Hematopoietic multipotent progenitor cell treated with erythropoietin and hydrocortisone succinate and interleukin-3 and kit ligand, for 4 days (in vitro differentiated cells): ENCODE measurements around the gene RBM26.
"Not testable (repeated sequence)": the region's sequence is repeated elsewhere in the genome, so short reads cannot be mapped to it uniquely, and the experiment has no call there.

Source experiments
- DNase-seq: peaks from one replicate; pipeline ENCODE4 v3.0.0-alpha.2; 2015

Gene RBM26

DNA sequence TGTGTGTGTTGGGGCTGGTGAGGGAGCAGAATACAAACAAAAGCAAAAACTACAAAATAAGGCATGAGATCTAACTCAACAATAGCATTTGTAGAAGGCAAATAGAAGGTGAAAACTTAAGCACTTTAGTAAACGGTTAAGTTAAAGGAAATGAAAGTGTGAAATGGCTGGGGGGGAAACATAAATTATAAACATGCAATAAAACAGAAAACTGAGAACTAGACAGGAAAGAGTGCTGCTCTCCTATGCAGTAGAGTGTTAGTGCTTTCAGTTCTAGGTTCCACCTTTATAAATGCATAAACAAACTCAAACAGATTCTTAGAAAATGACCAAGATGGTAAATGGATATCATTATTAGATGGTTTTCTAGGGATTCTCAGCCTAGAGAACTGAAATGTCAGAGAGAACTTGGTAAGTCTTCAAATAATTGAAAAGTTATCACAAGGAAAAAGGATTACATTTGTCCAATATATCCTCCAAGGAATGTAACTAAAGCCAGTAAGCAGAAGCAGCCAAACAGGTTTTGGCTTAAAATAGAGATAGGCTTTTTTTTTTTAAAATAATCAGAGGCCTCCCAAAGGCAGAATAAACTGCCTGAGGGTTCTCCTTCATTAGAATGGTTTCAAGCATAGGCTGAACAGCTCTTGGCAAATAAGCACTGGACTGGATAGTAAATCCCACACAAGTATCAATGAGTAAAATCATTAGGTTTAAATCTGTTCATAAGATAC, 23.3 kb downstream of the RBM26 start:
- DNase-seq = peak; percentile 24

DNA sequence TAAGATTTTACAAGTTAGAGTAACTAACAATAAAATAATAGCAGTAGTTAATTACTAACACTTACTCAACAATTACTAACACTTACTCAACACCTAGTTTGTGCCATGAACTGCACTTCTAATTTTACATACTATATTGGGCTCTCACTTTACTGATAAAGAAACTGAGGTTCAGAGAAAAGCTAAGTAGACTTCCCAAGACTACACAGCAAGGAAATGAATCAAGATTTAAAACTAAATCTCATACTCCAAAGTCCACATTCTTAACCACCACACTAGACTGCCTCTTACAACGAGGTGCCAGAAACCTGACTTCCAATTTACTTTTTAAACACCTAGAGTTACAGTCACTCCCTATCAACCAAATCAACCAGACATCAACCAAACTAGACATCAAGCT, 25.1 kb downstream of the RBM26 start:
- DNase-seq = no peak

DNA sequence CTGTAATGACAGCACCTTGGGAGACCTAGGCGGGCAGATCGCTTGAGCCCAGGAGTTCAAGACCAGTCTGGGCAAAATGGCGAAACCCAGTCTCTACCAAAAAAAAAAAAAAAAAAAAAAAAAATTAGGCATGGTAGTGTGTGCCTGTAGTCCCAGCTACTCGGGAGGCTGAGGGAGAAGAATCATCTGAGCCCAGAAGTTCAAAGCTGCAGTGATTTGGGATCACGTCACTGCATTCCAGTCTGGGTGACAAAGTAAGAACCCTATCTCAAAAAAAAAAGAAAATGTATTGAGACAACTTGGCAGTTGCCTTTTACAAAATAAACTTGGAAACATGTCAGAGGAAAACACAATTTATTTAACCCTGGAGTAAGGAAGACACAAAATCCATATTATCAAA, 26.8 kb downstream of the RBM26 start:
- DNase-seq = no peak

DNA sequence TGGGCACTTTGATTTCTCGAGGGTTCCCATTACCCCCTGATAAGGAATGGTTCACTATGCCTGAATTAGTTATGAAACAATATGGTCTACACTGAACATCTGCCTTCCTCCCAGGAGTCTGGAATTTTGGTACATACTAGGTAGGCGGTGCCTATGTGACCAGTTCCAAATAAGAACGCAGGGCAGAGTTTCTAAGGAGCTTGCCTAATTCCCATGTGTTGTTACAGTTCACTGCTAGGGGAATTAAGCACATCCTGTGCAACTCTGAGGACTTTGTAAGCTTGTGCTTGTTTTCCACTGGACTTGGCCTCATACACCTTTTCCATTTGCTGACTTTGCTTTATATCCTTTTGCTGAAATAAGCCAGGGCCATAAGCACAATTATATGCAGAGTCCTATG, 29.2 kb downstream of the RBM26 start:
- no peak for DNase-seq

DNA sequence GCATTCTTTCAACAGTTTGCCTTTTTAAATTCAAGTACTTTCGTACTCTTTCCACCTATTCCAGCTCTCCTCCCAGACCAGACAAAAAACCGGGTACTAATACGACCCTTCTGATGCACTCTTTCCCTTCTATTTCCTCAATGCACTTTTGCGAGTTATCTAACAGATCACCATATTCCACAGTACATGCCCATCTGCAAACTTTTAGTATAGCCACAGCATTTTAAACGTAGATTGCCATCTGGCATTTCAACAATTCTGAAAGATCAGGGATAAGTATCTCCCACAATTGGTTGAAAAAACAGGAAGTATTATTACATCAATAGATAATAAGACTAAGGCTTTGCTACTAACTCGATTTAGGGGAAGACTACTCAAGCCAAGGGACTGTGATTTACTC, 31.5 kb downstream of the RBM26 start:
- peak; percentile 54 for DNase-seq

DNA sequence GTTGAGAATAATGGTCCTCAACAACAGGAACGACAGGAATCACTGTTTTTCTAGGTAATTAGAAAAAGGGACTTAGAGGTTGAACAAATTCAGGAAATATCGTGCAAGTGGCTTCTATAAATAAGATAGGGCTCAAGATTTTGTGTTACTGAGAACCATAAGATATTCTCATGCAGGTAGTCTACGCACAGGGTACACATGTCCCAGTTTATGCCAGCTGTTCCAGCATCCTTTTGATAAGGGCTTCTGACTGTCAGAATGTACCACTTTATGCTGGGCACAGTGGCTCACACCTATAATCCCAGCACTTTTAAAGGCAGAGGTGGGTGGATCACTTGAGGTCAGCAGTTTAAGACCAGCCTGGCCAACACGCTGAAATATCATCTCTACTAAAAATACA, 32.1 kb downstream of the RBM26 start:
- no peak for DNase-seq

DNA sequence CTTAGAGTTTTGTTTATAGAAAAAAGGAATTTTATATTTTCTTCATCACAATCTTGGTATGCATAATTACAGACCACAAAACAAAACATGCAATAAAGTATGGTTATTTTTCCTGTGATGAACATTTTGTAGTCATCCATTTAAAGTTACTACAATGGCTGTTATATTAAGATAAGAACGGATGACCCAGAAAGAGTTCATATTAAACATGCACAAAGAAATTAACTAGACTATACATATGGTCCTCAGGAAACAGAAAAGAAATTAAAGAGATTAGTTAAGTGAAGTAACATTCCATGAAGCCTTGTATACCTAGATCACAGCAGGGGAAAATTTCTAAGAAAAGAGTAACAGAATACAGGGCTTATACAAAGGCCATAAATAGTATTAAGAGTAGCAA, 36.8 kb downstream of the RBM26 start:
- no peak for DNase-seq

DNA sequence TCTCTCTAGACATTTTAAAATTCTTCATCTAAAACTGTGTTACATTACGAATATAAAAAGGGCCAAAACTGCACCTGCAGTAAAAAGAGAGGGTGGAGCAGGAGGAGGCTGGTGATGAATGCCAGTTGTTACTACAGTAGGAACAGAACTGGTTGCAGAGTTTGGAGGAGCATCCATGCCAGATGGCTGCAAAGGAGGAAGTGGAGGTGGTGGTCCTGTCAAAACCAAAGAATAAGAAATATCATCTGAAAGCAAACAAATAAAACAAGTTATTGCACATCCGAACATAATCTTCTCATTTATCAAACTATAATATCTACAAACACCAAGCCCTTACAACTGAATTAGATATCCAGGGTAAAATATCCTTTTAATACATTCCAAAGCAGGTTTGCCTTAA, 40.1 kb downstream of the RBM26 start:
- DNase-seq = no peak

DNA sequence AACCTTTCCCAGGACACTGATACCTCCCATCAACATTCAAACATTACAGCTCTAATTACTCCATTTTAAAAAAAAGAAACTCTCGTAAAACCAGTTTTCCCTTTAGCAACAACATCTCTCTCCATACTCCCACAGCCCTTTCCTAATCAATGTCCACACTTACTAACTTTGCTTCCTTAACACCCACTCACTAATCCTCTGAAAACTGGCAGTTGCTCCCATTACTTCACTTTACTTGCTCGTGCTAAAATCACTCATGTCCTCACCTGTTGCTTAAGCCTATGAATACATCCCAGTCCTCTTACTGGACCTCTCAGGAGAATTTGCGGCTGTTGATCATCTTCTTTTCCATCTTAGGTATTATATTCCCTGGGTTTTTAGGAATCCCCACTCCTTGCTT, 44.8 kb downstream of the RBM26 start:
- DNase-seq = no peak

DNA sequence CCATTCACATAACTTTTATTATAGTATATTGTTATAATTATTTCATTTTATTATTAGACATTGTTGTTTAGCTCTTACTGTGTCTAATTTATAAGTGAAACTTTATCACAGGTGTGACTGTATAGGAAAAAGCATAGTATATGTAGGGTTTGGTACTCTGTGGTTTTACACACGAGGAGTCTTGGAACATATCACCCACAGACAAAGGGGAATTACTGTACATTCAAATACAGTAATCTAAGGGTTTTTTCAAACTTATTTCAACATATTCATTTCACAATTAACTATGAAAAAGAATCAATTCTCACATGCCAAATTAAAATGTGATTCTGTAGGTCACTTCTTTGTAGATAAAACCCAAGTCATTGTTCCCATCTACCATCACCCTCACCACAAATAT, 46.0 kb downstream of the RBM26 start:
- DNase-seq = no peak

DNA sequence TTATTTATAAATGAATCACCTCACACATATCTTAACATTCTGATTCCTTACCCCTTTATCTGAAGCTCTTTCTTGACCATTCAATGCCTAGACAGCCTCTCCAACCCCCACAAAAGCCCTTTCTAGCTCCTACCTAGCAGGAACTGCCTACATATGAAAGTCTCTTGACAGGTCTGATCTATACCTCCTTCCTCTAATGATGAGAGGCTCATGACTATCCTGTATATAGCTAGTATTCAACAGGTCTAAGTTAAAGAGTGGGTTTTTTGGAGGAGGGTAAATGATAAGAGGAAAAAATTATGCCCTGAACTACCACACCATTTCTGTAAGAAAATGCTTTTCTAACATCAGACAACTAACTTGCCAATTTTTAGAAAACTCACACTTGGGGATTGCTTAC, 47.0 kb downstream of the RBM26 start:
- DNase-seq = no peak

DNA sequence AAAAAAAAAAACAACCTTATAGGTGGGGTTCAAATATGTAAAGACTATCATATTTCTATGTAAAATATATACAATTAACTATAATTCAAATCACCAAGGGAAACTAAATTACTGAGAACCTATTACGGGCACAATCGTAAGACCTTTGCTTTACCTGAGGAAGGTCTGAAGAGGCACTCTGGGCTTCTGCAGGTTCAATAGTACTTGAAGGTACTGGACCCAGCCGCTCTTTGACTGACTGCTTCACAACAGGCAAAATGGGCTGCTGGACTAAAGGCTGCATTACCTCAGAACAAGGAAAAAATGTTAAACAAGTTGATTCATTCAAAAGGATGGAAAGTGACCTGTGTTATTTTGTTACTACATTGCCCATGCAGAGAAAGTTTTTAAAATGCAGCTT, 51.8 kb downstream of the RBM26 start:
- DNase-seq = no peak

DNA sequence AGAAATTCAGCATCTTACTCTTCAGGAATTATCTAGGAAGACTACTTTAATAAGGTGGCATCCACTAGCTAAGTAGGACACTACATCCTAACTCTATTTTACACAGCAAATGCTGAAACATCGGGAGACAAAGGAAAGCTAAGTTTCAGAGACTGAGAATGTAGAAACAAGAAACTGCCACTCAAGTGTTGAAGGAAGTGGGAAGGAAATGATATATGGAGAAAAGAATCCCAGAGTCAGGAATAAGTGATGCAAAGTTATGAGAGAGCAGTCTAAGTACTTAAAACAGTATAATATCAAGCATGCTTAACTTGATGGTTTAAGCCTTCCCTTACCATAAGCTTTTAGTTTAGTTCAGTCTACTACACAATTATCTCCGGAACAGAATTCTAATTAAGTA, 52.4 kb downstream of the RBM26 start:
- DNase-seq = no peak

DNA sequence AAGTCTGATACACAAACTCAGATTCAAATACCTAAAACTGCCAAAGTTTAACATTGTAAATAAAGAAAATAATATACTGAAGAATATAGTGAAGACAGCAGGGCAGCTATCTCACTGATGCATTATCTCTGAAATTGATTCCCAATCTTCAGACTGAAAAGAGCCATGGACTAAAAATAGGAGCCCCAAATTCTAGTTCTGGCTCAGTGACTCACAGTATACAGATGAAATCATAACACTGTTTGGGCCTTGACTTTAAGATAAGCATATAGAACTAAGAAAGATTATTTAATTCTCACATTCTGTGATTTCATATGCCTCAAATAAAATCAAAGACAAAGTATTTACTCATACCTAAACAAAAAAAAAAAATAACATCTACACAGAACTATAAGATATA, 53.9 kb downstream of the RBM26 start:
- no peak for DNase-seq

DNA sequence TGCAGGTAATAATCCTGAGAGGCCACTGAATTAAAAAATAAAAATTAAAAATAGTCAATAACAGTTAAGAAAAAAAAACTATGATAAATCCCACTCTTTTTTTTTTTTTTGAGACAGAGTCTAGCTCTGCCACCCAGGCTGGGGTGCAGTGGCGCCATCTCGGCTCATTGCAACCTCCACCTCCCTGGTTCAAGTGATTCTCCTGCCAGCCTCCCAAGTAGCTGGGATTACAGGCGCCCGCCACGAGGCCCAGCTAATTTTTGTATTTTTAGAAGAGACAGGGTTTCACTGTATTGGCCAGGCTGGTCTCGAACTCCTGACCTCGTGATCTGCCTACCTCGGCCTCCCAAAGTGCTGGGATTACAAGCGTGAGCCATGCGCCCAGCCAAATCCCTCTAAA, 56.4 kb downstream of the RBM26 start:
- DNase-seq = not testable (repeated sequence)

DNA sequence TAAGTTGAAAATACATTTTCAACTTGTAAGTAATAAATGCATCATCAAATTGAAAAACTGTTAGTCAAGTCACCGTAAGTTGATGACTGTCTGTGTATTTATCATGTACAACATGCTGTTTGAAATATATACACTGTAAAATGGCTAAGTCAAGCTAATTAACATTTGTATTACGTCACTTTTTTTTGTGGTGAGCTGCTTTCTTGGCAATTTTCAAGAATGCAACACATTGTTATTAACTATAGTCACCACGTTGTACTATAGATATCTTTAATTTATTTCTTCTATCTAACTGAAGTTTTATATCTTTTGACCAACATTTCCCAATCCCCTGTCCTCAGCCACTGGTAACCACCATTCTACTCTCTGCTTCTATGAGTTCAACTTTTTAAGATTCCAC, 57.0 kb downstream of the RBM26 start:
- DNase-seq = peak; percentile 44

DNA sequence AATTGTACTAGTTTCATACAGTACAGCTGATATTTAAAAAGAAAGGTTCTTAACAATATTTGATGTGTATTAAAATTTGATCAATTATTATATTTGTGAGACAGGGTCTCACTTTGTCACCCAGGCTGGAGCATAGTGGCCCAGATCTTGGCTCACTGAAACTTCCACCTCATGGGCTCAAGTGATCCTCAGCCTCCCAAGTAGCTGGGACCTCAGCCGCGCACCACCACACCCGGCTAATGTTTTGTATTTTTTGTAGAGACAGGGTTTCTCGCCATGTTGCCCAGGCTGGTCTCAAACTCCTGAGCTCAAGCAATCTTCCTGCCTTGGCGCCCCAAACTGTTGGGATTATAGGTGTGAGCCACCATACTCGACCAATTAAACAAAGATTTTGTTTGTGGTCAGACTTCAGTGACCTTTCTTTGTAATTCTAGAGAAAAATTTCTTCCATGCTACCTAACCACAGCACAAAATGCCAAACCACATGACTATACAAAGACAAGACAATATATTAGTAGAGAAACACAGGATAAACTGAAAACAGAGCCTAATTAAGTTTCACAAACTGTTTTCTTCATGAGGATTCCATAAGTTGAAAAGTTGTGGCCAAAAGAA, 59.6 kb downstream of the RBM26 start:
- DNase-seq = no peak

DNA sequence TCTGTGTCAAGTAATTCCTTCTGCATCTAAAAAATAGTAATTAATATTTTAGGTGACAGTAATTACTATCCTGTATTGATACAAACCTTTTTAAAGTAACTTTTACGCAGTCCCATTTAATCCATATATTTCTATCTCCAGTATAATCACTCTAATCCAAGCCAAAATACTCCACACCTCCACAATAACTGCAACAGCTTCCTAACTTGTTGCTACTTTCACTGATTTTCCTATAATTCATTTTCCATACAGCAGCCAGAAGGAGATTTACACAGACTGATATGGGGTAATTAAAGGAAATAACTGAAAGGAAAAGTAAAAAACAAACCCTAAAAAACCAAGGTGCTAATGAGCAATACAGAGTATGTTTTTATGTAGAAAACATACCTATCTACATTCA, 64.9 kb downstream of the RBM26 start:
- no peak for DNase-seq

DNA sequence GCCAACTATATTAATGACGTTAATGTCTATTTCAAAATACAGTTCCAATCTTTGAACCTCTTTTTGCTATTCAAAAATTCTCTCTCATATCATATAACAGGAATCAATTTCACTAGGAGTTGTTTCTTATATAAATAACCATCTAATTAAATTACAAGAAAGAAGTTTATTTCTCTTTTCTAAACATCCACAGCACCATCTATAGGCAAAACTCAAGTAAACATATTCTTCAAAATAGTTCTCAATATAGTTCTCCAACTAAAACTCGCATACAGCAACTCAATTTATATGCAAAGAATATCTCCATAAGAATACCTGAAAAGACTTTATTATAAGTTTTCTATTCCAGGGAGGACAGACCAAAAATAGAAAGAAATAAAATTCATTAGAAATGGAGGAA, 65.6 kb downstream of the RBM26 start:
- peak; percentile 9 for DNase-seq

DNA sequence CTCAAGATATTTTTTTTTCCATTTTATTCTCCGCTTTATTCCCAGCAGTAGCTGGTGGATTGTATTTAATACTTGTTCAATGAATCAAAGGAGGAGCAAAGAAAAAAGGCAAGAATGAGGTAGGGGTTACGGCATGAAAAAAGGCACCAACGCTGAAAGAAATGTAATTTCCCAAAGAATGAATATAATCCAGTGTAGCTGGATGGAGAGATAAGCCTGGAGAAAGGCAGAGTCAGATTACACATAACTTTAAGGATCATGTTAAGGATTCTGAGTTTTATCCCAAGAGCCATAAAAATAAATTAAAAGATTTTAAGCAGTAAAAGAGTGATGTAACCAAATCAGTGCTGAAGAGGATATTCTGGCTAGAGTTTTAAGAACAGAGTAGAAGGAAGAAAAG, 67.7 kb downstream of the RBM26 start:
- no peak for DNase-seq

DNA sequence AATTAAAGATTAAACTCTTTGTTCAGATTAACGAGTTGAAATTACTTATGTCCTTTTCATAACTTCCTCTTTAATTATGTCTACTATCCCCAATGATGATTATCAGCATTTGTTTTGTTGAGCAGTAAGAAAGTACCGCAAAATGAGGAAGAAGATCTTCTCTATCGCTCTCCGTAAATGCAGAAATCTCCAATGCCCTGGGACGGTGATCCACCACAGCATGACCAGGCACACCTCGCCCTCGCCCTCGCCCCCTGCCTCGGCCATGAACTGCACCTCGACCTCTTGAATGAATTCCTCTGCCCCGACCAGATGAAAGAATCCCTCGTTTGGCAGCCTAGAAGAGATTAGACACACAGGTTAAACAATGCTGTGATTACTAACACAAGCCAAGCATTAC, 69.1 kb downstream of the RBM26 start:
- DNase-seq = peak; percentile 79

DNA sequence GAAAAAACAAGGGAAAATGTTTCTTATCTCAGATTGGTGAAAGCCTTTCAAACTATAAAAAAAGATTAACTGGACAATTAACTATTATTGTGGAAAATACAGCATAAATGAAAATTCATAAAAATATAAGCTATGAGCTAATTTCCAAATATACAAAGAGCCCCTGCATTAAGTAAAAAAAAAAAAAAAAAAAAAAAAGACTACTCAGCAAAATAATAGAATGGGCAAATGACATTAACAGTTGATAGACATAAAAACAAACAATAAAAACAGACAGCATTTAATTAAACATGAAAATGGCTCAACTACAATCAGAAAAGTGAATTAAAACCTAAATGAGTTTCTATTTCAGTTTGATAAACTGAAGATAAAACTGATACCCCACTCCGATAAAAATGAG, 77.5 kb downstream of the RBM26 start:
- DNase-seq = no peak

DNA sequence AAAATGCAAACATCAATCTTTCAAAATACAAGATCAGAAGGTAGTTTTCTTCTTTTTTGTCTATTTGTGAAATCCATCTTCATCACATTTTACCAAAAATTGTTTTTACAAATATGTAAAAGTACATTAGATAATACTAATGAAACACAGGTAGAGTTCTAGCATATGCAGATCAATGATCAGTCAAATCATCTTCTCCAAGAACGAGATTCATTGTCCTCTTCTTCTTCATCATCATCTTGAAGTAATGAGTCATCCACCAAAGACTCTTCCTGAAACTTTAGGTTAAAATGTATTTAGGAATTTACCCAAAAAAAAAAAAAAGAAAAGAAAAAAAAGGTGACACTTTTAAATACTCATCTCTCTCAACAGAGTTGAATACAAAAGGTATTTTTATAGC, 85.6 kb downstream of the RBM26 start:
- no peak for DNase-seq

DNA sequence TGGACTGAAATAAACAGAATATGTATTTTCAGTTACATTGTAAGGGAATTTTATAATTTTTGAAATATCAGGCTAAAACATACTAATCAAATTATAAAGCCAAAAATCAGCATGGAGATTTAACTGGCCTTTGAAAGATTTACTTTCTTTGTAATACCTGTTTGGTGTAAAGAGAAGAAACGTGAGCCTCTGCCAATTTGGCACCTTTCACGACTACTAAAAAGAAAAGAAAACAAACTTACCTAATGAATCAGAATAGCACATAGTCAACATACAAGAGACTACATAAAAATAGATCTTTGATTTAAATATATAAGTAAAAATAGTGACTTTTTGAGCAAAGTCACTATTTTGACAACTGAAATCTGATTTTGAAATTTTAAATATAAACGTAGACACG, 87.4 kb downstream of the RBM26 start:
- no peak for DNase-seq

DNA sequence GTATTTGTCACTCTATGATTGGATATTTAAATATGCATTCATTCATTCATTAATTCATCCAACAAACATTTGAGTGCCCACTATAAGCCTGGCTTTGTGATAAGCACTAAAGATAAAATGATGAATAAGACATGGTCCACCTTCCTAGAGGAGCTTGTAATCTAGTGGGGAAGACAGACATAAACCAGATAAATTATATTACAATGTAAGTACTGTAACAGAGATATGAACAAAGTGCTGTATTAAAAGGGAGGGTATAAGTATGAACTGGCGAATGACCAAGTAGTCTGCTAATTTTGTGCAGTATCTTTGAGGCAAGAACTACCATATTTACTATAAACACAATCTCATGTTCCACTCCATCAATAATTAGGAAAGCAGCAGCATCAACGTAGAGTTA, 88.2 kb downstream of the RBM26 start:
- DNase-seq = no peak
